Measurements from ENCODE around the gene KRTAP13-1. TPM values are rescaled to one million over a fixed set of nuclear protein-coding genes. Genes with fewer than 3 reads are reported as not detected.

Gene KRTAP13-1
- total RNA-seq, 1 donor from 2014 or later, result not detected

GRCh38 chr21:30415993-30416392, 20.2 kb downstream of the KRTAP13-1 start:
- no peak for ATAC-seq (ENCODE audit: low read depth)
- no peaks in the 10 kb centered on the region for H3K36me3 Mint-ChIP-seq (ENCODE audit: low read depth)

GRCh38 chr21:30425826-30426225, 30.0 kb downstream of the KRTAP13-1 start, which contains the start of gene KRTAP13-3:
TSS of gene KRTAP13-3 (minus strand) at chr21:30425926. CDS start at chr21:30425912, 14 bp downstream.
- intact Hi-C loops (cut with micrococcal nuclease), result no loop called here
- DNase-seq (no peak), ATAC-seq (ENCODE audit: low read depth) (no peak)
- CTCF ChIA-PET, result no interaction called here
- H3K36me3 Mint-ChIP-seq (ENCODE audit: low read depth), result no peaks in the 10 kb centered on the region
- no peaks in the 10 kb centered on the region for H3K4me1 Mint-ChIP-seq
- peaks cover 4% of the 10 kb centered on the region for H3K9me3 Mint-ChIP-seq
- no peak for TF ChIP-seq CTCF (IDR thresholded peaks at IDR 0.05)
- H3K4me3 Mint-ChIP-seq, result no peak within 1 kb of the TSS
- POLR2A ChIA-PET, result no interaction called here
- H3K27ac Mint-ChIP-seq, result no peak within 1 kb of the TSS
- H3K27me3 Mint-ChIP-seq, result no peaks in the 10 kb centered on the region

More at GRCh38 chr21:30415993-30416392, 20.2 kb downstream of the KRTAP13-1 start:
- DNase-seq, result no peak
- intact Hi-C loops (cut with micrococcal nuclease), result no loop called here
- H3K27me3 Mint-ChIP-seq, result no peaks in the 10 kb centered on the region
- no peaks in the 10 kb centered on the region for H3K4me1 Mint-ChIP-seq
- H3K27ac Mint-ChIP-seq, result no peak overlapping the region
- no peak overlapping the region for H3K4me3 Mint-ChIP-seq
- ChIA-PET CTCF (no interaction called here), POLR2A (no interaction called here)
- no peak for TF ChIP-seq CTCF (IDR thresholded peaks at IDR 0.05)
- H3K9me3 Mint-ChIP-seq, result peaks cover 17% of the 10 kb centered on the region

GRCh38 chr21:30426731-30427130, 30.9 kb downstream of the KRTAP13-1 start:
- no peak overlapping the region for H3K4me3 Mint-ChIP-seq
- ATAC-seq (ENCODE audit: low read depth), result no peak
- ChIA-PET POLR2A (no interaction called here), CTCF (no interaction called here)
- H3K4me1 Mint-ChIP-seq, result no peaks in the 10 kb centered on the region
- H3K27ac Mint-ChIP-seq, result no peak overlapping the region
- no peaks in the 10 kb centered on the region for H3K27me3 Mint-ChIP-seq
- no peak for DNase-seq
- intact Hi-C loops (cut with micrococcal nuclease), result no loop called here
- H3K36me3 Mint-ChIP-seq (ENCODE audit: low read depth), result no peaks in the 10 kb centered on the region
- TF ChIP-seq CTCF (IDR thresholded peaks at IDR 0.05), result no peak
- H3K9me3 Mint-ChIP-seq, result peaks cover 3% of the 10 kb centered on the region

- H3K4me3 Mint-ChIP-seq, result no peak within 1 kb of the TSS
- no peak for TF ChIP-seq CTCF (IDR thresholded peaks at IDR 0.05)
- H3K27ac Mint-ChIP-seq, result no peak within 1 kb of the TSS
- ATAC-seq (ENCODE audit: low read depth) (no peak), DNase-seq (no peak)
- H3K4me1 Mint-ChIP-seq, result no peaks in the 10 kb centered on the region
- no peaks in the 10 kb centered on the region for H3K27me3 Mint-ChIP-seq
- no peaks in the 10 kb centered on the region for H3K9me3 Mint-ChIP-seq
- POLR2A ChIA-PET, result no interaction called here
- intact Hi-C loops (cut with micrococcal nuclease), result no loop called here
- CTCF ChIA-PET, result no interaction called here
- H3K36me3 Mint-ChIP-seq (ENCODE audit: low read depth), result no peaks in the 10 kb centered on the region
Measured at GRCh38 chr21:30430170-30430655, 34.4 kb downstream of the KRTAP13-1 start, which contains the start of gene KRTAP13-4. TSS of gene KRTAP13-4 (plus strand) at chr21:30430220. CDS start at chr21:30430276, 56 bp downstream.

- no peak overlapping the region for H3K27ac Mint-ChIP-seq
- ChIA-PET CTCF (no interaction called here), POLR2A (no interaction called here)
- peaks cover 3% of the 10 kb centered on the region for H3K9me3 Mint-ChIP-seq
- TF ChIP-seq CTCF (IDR thresholded peaks at IDR 0.05), result no peak
- no peaks in the 10 kb centered on the region for H3K4me1 Mint-ChIP-seq
- ATAC-seq (ENCODE audit: low read depth), result no peak
- DNase-seq, result no peak
- H3K36me3 Mint-ChIP-seq (ENCODE audit: low read depth), result no peaks in the 10 kb centered on the region
- H3K27me3 Mint-ChIP-seq, result no peaks in the 10 kb centered on the region
- H3K4me3 Mint-ChIP-seq, result no peak overlapping the region
- intact Hi-C loops (cut with micrococcal nuclease), result no loop called here
Measured at GRCh38 chr21:30434033-30434631, 38.3 kb downstream of the KRTAP13-1 start.
